NCI-H345 treated with DMSO at 0.1 percent for 48 hours (cell line): ENCODE data around the gene APOBEC3F.
"Not testable (repeated sequence)": the region's sequence is repeated elsewhere in the genome, so short reads cannot be mapped to it uniquely, and the experiment has no call there.

Source experiments
- DNase-seq: peaks from one replicate; lab custom pipeline; 2025; ENCODE audit not compliant: unreplicated experiment; lab: John Stamatoyannopoulos, UW

Gene APOBEC3F

GRCh38 chr22:39068033-39068785, 27.5 kb downstream of the APOBEC3F start:
- no peak for DNase-seq

GRCh38 chr22:39070186-39070585, 29.5 kb downstream of the APOBEC3F start:
- DNase-seq = no peak

- DNase-seq = not testable (repeated sequence)
These were observed 31.9 kb downstream of the APOBEC3F start for GRCh38 chr22:39072581-39072981.

GRCh38 chr22:39073981-39074380, 33.3 kb downstream of the APOBEC3F start:
- no peak for DNase-seq

GRCh38 chr22:39076155-39077025, 35.7 kb downstream of the APOBEC3F start:
- not testable (repeated sequence) for DNase-seq

GRCh38 chr22:39077026-39077840, 36.6 kb downstream of the APOBEC3F start, which contains the start of gene APOBEC3G:
TSS of gene APOBEC3G (plus strand) at chr22:39077275. CDS start at chr22:39077362, 87 bp downstream.
- DNase-seq = not testable (repeated sequence)

GRCh38 chr22:39077912-39078311, 37.2 kb downstream of the APOBEC3F start:
- DNase-seq = not testable (repeated sequence)

GRCh38 chr22:39078329-39078728, 37.7 kb downstream of the APOBEC3F start:
- DNase-seq = no peak

- not testable (repeated sequence) for DNase-seq
These were observed 38.5 kb downstream of the APOBEC3F start for GRCh38 chr22:39079054-39079637.

GRCh38 chr22:39080052-39080762, 39.5 kb downstream of the APOBEC3F start:
- DNase-seq = no peak

- DNase-seq = no peak
These were observed 40.4 kb downstream of the APOBEC3F start for GRCh38 chr22:39081016-39081415.

GRCh38 chr22:39081598-39081997, 40.9 kb downstream of the APOBEC3F start:
- no peak for DNase-seq

- no peak for DNase-seq
These were observed 42.8 kb downstream of the APOBEC3F start for GRCh38 chr22:39083212-39084165.

- no peak for DNase-seq
These were observed 44.0 kb downstream of the APOBEC3F start for GRCh38 chr22:39084666-39085065.

GRCh38 chr22:39087098-39087497, 46.4 kb downstream of the APOBEC3F start:
- DNase-seq = no peak

GRCh38 chr22:39087881-39088684, 47.4 kb downstream of the APOBEC3F start:
- DNase-seq = no peak

GRCh38 chr22:39088685-39089032, 48.0 kb downstream of the APOBEC3F start:
- no peak for DNase-seq

- no peak for DNase-seq
These were observed 49.3 kb downstream of the APOBEC3F start for GRCh38 chr22:39089928-39090327.
